ENCODE measurements around the gene RAPGEF1.
A peak's percentile ranks its signal among the peaks of the same experiment; 100 is the strongest.

Gene RAPGEF1

GRCh38 chr9:131546336-131547084 lies 193.4 kb downstream of the RAPGEF1 start:
- DNase-seq, result peak; percentile 0

- DNase-seq, result no peak
Observed at GRCh38 chr9:131545786-131546335, 194.0 kb downstream of the RAPGEF1 start.

DNA sequence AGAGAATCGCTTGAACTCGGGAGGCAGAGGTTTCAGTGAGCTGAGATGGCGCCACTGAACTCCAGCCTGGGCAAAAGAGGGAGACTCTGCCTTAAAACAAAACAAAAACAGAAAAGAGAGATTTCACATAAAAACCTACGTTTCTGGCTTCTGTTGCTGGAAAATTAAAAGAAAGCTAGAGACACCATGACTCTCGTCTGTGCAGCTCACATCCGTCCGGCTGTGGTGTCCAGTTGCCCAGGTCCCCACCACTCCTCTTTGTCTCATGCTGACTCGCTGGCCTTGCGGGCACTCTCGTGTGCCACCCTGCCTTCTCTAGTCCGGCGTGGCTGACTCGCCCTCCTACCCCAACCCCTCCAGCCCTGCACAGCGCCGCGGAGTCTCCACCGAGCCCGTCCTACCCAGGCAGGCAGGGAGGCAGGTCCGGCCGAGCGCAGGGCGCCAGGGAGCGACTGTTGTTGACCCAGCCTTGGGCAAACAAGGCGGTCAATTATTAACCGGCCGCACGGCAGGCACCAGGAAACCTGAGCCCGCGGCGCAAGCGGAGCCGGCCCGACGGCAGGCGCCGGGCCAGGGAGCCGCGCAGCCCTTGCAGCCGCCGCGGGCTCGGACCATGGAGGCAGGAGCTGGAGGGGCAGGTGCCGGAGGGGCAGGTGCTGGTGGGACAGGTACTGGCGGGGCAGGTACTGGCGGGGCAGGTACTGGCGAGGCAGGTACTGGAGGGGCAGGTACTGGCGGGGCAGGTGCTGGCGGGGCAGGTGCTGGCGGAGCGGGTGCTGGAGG lies 194.7 kb downstream of the RAPGEF1 start, which contains the start of gene PRRT1B:
Gene PRRT1B, plus strand, starts transcription at position 521 of the 783 bp plus-strand sequence. Its CDS starts 93 bp downstream, at position 614.
- DNase-seq, result peak; percentile 1

- DNase-seq, result no peak
Observed at GRCh38 chr9:131543141-131543540, 196.7 kb downstream of the RAPGEF1 start.

DNA sequence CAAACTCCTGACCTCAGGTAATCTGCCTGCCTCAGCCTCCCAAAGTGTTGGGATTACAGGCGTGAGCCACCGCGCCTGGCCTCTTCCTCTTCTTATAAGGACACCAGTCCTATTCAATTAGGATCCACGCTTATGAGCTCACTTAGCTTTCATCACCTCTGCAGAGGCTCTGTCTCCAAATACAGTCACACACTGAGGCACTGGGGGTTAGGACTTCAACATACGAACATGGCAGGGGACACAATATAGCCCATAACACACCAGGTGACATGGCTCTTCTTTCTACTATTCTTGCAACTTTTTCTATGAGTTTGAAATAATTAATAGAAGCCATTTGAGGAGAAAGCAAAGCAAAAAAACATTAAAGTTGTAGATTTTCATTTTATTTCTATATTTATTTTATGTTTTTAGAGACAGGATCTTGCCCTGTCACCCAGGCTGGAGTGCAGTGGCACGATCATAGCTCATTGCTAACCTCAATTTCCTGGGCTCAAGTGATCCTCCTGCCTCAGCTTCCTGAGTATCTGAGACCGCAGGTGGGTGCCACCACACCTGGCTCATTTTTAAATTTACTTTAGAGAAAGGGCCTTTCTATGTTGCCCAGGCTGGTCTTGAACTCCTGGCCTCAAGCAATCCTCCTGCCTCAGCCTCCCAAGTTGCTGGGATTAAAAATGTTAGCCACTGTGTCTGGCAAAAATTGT lies 200.5 kb downstream of the RAPGEF1 start:
- DNase-seq, result no peak

- DNase-seq, result no peak
Observed at GRCh38 chr9:131537946-131538345, 201.9 kb downstream of the RAPGEF1 start.

GRCh38 chr9:131534721-131535237 lies 205.1 kb downstream of the RAPGEF1 start:
- peak; percentile 8 for DNase-seq

DNA sequence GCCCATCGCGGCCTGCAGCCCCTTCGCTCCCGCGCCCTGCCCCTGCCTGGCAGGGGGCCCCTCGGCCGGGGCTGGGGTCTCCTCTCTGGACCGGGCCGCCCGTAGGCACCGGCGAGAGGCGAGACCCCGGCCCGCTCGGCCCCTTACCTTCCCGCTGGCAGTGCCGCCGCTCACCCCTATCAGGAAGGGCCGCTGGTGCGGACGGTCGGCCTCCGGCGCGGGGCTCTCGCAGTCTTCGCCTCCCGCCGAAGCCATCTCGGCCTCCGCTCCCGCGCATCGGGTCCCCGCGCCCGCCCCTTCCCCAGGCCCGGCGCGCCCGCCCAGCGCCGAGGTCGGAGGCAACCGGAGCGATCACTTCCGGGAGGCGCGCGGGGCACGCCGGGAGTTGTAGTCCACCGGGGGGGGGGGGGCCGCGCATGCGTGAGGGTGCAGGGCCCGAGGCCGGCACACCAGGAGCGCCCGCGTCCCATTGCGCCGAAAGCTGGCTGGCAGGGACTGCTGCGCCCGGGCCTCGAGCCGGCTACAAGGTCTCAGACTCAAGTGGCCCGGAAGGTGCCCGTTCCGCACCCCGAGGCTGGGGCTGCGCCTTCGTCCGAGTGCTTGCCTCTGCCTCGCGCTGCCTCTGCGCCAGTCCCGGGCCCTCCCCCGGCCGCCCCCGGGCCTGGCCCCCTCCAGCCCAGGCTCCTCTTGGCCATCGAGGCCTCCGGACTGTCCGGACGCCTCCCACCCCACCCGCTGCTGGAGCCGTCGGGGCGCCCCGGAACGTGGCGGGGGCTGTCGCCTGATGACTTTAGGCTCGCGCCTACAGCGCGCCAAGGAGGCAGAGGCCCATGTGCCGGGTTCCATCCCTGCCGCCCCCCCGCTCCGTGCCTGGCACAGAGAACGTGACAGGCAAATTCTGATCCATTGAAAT lies 208.7 kb downstream of the RAPGEF1 start, which contains the start of gene UCK1:
Gene UCK1, minus strand, starts transcription at position 344 of the 913 bp plus-strand sequence. Its CDS starts 89 bp downstream, at position 255.
- peak; percentile 54 for DNase-seq

DNA sequence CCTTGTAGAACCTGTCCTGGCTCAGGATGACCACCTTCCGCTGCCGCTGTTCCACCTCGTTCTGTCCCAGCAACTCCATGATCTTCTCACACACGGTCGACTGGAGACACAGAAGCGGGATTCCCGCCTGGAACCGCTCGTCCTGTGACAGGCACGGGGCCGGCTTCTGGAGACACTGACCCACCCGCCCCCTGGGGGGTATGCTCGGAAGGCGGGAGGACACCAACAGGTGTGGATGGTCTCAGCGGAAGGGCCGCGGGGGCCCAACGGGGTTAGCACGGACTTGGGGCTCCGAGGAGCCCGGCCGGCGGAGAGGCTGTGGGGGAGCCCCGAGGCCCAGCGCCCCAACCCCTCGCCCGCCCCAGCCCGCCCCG lies 209.3 kb downstream of the RAPGEF1 start:
- peak; percentile 1 for DNase-seq

DNA sequence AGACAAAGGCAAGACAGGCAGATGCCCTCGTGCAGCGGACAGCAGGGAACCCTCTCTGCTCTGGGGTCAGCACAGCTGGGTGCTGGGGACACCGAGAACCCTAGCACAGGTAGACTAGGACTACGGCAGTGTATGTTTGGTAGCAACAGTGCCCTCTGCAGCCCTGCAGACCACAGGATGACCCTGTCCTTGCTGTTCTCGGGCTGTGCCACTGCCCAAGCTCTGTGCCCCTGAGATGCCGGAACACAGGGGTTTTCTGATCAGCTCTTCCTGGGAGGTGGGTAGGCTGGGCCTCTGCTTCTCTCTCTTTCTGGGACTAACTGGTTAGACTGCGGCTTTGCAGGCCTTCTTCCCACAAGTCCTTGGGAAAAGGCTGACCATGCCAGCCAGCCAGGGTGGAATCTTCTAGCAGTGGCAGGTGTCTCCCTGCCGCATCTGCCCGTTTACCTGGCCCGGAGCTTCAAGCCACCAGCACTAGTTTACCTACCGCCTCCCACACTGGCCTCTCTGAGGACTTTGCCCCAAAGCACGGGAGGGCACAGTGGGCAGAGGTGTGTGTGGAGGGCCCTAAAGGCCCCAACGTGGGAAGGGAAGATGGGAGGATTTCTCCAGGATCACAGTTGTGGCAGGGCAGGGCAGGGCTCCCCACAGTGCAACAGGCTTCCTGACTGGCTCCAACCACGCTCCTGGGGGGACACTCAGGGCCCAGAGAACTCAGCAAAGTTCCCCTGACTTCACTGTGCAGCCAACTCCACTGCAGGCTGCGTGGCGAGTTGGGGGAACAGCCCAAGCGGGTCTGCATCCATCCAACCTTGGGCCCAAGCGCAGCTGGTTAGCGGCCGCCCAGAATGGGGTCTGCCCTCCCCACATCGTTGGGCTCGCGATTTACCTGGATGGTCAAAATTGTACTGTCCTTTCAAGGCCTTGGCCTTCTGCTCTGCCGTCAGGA lies 210.0 kb downstream of the RAPGEF1 start:
- DNase-seq, result no peak

DNA sequence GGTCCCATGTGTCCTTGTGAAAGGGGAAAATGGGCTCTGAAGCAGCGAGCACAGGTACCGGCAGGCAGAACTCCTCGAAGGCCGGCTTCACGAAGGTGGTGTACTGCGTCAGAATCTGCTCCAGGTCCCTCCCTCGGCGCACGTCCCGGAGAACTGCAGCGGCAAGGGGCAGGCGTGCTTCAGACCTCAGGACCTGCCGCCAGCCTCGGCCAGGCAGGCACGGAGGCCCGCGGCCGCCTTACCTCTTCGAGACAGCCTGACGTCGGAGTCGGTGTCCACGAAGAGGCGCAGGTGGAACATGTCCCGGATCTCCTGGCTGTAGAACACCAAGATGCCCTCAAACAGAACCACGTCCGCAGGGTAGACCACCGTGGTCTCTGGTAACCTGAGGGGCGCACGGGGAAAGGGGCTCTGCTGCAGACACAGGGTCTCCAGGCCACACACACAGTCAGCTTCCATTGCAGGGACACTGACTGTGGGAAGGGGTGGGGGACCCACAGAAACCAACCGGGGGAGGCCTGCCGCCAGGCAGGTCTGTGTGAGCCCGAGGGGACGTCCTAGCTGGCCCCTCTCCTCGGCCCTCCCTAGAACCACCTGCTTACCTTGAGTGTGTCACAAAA lies 210.9 kb downstream of the RAPGEF1 start:
- DNase-seq, result no peak

DNA sequence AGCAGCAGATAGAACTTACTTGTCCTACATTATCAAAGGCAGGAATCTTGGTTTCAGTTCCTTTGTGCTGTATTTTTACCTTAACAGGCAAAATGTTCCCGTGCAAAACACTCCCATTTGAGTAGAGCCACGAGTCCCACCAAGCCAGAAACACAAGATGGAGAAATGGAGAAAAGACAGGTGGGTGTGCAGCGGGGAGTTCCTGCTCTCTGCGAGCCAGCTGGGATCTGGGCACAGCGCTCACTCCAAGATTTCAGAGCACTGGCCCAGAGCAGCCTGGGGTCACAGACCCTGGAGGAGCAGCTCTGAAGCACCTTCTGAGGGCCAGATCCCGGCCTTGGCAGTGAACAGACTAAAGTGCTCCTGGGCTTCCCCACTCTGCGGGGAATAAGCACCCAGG lies 211.7 kb downstream of the RAPGEF1 start:
- DNase-seq, result no peak

Measured in NCI-H2227 treated with DMSO at 0.1 percent for 48 hours (cell line).